Measurements from ENCODE around the gene TRIO. TPM values are rescaled to one million over a fixed set of nuclear protein-coding genes. Genes with fewer than 3 reads are reported as not detected.

Gene TRIO
- total RNA-seq, 4 donors from 2014 or later: 186 to 388 (median 285) TPM

DNA sequence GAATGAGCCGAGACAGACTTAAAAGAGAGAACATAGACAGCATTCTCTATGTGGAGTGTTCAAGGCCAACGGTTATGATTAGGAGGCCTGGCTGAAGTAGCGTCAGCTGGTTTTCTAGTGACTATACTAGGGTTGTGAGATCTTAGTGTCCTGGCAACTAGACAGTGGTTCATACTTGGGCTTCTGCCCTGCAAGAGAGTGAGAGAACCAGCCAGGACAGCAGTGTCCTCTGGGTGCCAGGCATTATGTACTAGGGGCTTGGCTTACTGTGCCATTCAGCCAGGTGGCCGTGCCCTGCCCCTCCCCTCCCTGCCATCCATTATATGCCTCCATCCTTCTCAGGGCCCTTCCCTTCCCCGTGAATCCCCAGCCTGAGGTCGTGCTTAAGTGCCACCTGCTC lies 56.8 kb downstream of the TRIO start:
- peaks cover 23 to 61% (median 41%) of the 10 kb centered on the region in 4 donors for H3K4me1 ChIP-seq
- TF ChIP-seq, protein P1, sequence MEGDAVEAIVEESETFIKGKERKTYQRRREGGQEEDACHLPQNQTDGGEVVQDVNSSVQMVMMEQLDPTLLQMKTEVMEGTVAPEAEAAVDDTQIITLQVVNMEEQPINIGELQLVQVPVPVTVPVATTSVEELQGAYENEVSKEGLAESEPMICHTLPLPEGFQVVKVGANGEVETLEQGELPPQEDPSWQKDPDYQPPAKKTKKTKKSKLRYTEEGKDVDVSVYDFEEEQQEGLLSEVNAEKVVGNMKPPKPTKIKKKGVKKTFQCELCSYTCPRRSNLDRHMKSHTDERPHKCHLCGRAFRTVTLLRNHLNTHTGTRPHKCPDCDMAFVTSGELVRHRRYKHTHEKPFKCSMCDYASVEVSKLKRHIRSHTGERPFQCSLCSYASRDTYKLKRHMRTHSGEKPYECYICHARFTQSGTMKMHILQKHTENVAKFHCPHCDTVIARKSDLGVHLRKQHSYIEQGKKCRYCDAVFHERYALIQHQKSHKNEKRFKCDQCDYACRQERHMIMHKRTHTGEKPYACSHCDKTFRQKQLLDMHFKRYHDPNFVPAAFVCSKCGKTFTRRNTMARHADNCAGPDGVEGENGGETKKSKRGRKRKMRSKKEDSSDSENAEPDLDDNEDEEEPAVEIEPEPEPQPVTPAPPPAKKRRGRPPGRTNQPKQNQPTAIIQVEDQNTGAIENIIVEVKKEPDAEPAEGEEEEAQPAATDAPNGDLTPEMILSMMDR (IDR thresholded peaks at IDR 0.05): no peak
- TF ChIP-seq POLR2A (IDR thresholded peaks at IDR 0.05): no peak
- no peak for TF ChIP-seq POLR2AphosphoS5 (IDR thresholded peaks at IDR 0.05)
- TF ChIP-seq EP300 (IDR thresholded peaks at IDR 0.05; ENCODE audit: low read depth): no peak
- 42 to 67% methylated on average over 2 to 6 of the region's 6 CpGs for WGBS, 2 donors (ENCODE audit: low coverage in 1 of 2)
- peak overlapping the region; percentile 14 to 53 (median 46) for H3K27ac ChIP-seq
- intact Hi-C loops (cut with DNase I; ENCODE audit: low total_unique reads) (no loop called here), in situ Hi-C loops (cut with MboI; ENCODE audit: low pct_ligation_motif_present in 1 of 4, low pct_unique_long_range_greater_than_20kb in 1 of 4, low sequenced_read_pairs in 3 of 4) (loop anchor here in 3 of 4 donors (10.0 kb wide), 2 partner anchors 45 to 55 kb away; partner anchors contain the start of gene TRIO (in 2 of the 3))
- no peak overlapping the region for H3K4me3 ChIP-seq
- peak; percentile 18 for DNase-seq
- no peaks in the 10 kb centered on the region for H3K36me3 ChIP-seq
- no peaks in the 10 kb centered on the region for H3K9me3 ChIP-seq
- H3K27me3 ChIP-seq: no peaks in the 10 kb centered on the region

DNA sequence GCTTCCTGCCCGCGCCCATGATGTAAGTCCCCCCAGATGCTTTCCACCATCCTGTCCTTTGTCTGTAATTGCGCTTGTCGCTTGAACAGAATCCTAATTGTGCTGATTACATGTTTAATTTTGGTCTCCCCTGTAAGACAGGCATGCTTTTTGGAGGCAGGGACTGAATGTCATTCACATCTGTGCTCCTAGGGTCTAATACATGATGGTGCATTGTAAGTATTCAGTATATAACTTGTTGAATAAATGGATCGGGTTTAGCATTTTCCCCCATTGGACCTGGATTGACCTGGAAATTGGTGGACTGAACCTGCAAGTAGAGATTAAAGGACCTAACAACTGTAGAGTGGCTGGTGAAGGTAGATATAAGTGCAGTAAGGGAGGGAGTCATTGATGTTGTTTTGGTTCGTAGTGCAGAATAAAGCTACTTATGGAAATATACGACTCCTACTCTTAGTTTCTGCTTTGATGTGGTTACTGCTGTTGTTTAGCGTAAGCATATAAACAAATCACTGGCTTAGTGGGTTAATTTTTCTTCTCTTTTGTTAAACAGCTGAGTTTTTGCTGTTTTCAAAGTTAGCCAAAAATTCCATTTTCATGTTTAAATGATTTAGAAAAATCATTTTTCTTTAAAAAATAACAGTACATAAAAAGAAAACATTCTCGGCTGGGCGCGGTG lies 57.3 kb downstream of the TRIO start:
- in situ Hi-C loops (cut with MboI; ENCODE audit: low pct_ligation_motif_present in 1 of 4, low pct_unique_long_range_greater_than_20kb in 1 of 4, low sequenced_read_pairs in 3 of 4): loop anchor here in 3 of 4 donors (10.0 kb wide), 2 partner anchors 46 to 56 kb away; partner anchors contain the start of gene TRIO (in 2 of the 3)
- intact Hi-C loops (cut with DNase I; ENCODE audit: low total_unique reads): no loop called here
- no peak overlapping the region for H3K4me3 ChIP-seq
- H3K27ac ChIP-seq: peak overlapping the region in 3 of 4 donors; percentile 44 to 53 (median 48)
- H3K36me3 ChIP-seq: no peaks in the 10 kb centered on the region
- H3K27me3 ChIP-seq: no peaks in the 10 kb centered on the region
- WGBS, 2 donors (ENCODE audit: low coverage in 1 of 2): 88 to 90% methylated on average over 6 to 11 of the region's 11 CpGs
- peaks cover 25 to 67% (median 46%) of the 10 kb centered on the region in 4 donors for H3K4me1 ChIP-seq
- no peaks in the 10 kb centered on the region for H3K9me3 ChIP-seq
- TF ChIP-seq, protein P1 (IDR thresholded peaks at IDR 0.05): no peak
- no peak for TF ChIP-seq POLR2AphosphoS5 (IDR thresholded peaks at IDR 0.05)
- TF ChIP-seq POLR2A (IDR thresholded peaks at IDR 0.05): no peak
- TF ChIP-seq EP300 (IDR thresholded peaks at IDR 0.05; ENCODE audit: low read depth): no peak
- no peak for DNase-seq

DNA sequence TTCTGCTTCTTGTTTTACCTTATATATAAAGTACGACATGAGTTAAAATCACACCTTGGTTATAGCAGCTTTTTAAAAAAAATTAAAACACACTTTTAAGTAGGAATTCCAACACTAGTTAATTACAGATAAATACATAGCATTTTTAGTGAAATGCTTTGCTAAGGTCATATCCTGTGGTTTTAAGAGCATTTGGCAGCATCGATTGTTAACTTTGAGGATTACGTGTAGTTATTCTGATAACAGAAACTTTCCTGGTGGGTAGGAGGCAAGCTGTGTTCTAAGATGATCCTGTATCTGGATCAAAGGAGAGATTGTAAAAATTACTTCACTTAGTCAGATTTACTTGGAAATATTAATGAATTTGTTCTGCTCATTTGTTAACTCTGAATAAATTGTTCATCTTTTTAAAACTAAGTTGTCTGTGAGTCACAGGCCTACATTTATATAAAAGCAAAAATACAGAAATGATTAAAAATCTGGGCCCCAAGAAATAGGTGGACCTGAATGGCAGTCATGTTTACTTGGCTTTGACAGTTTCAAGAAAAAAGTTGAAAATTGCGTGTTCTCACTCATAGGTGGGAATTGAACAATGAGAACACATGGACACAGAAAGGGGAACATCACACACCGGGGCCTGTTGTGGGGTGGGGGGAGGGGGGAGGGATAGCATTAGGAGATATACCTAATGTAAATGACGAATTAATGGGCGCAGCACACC lies 58.3 kb downstream of the TRIO start:
- Histone ChIP-seq H3K4me3 (no peak overlapping the region), H3K27ac (peak overlapping the region in 2 of 4 donors; percentile 8 to 25), H3K36me3 (no peaks in the 10 kb centered on the region), H3K27me3 (no peaks in the 10 kb centered on the region), H3K9me3 (no peaks in the 10 kb centered on the region), H3K4me1 (peaks cover 35 to 77% (median 56%) of the 10 kb centered on the region in 4 donors)
- intact Hi-C loops (cut with DNase I; ENCODE audit: low total_unique reads) (no loop called here), in situ Hi-C loops (cut with MboI; ENCODE audit: low pct_ligation_motif_present in 1 of 4, low pct_unique_long_range_greater_than_20kb in 1 of 4, low sequenced_read_pairs in 3 of 4) (loop anchor here in 3 of 4 donors (10.0 kb wide), 2 partner anchors 47 to 57 kb away; partner anchors contain the start of gene TRIO (in 2 of the 3))
- TF ChIP-seq EP300 (IDR thresholded peaks at IDR 0.05; ENCODE audit: low read depth) (no peak), POLR2A (IDR thresholded peaks at IDR 0.05) (no peak), POLR2AphosphoS5 (IDR thresholded peaks at IDR 0.05) (no peak)
- TF ChIP-seq, protein P1 (IDR thresholded peaks at IDR 0.05): no peak
- WGBS, 2 donors (ENCODE audit: low coverage in 1 of 2): 70 to 71% methylated on average over 5 to 7 of the region's 7 CpGs
- DNase-seq: no peak

DNA sequence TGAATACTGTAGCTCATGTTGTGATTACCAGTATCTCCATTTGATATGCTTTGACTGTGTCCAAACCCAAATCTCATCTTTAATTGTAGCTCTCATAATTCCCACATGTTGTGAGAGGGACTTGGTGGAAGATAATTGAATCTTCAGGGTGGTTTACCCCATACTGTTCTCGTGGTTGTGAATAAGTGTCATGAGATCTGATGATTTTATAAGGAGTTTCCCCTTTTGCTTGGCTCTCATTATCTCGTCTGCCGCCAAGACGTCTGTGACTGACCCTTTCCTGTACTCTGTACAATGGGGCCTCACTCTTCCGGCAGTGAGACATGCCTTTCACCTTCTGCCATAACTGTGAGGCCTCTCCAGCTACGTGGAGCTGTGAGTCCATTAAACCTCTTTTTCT lies 59.3 kb downstream of the TRIO start:
- in situ Hi-C loops (cut with MboI; ENCODE audit: low pct_ligation_motif_present in 1 of 4, low pct_unique_long_range_greater_than_20kb in 1 of 4, low sequenced_read_pairs in 3 of 4) (loop anchor here in 3 of 4 donors (10.0 kb wide), 2 partner anchors 48 to 58 kb away; partner anchors contain the start of gene TRIO (in 2 of the 3)), intact Hi-C loops (cut with DNase I; ENCODE audit: low total_unique reads) (no loop called here)
- Histone ChIP-seq H3K9me3 (no peaks in the 10 kb centered on the region), H3K4me3 (no peak overlapping the region), H3K27me3 (no peaks in the 10 kb centered on the region), H3K4me1 (peaks cover 36 to 75% (median 57%) of the 10 kb centered on the region in 4 donors), H3K27ac (peak overlapping the region; percentile 84 to 88 (median 84)), H3K36me3 (no peaks in the 10 kb centered on the region)
- TF ChIP-seq POLR2A (IDR thresholded peaks at IDR 0.05): no peak
- 64 to 74% methylated on average over 6 of the region's 6 CpGs for WGBS, 2 donors (ENCODE audit: low coverage in 1 of 2)
- DNase-seq: peak; percentile 19

All from transverse colon (tissue), 4 donors.